HG03159 (cell line): ENCODE measurements around the gene SMYD3.
A peak's percentile ranks its signal among the peaks of the same experiment; 100 is the strongest.

ENCODE experiments used
- ATAC-seq: cut with Tn5 transposase; IDR thresholded peaks from one replicate; pipeline ENCODE4 v1.9.1; 2021; ENCODE audit warnings: mild to moderate bottlenecking, moderate library complexity; ENCODE audit not compliant: unreplicated experiment

SMYD3 gene

GRCh38 chr1:246189126-246189525 is 318.0 kb downstream of the SMYD3 start:
- ATAC-seq: no peak

GRCh38 chr1:246187834-246188372 is 319.2 kb downstream of the SMYD3 start:
- ATAC-seq: no peak

- ATAC-seq: no peak
Observed at GRCh38 chr1:246184503-246184902, 322.6 kb downstream of the SMYD3 start.

GRCh38 chr1:246182149-246182851 is 324.8 kb downstream of the SMYD3 start:
- ATAC-seq: no peak

- no peak for ATAC-seq
Observed at GRCh38 chr1:246181241-246181640, 325.8 kb downstream of the SMYD3 start.

- ATAC-seq: no peak
Observed at GRCh38 chr1:246179401-246179800, 327.7 kb downstream of the SMYD3 start.

GRCh38 chr1:246178717-246179311 is 328.3 kb downstream of the SMYD3 start:
- no peak for ATAC-seq

- ATAC-seq: no peak
Observed at GRCh38 chr1:246176126-246177024, 330.7 kb downstream of the SMYD3 start.

GRCh38 chr1:246170574-246171261 is 336.4 kb downstream of the SMYD3 start:
- peak; percentile 90 for ATAC-seq

GRCh38 chr1:246169486-246169885 is 337.6 kb downstream of the SMYD3 start:
- ATAC-seq: no peak

GRCh38 chr1:246169019-246169418 is 338.1 kb downstream of the SMYD3 start:
- no peak for ATAC-seq

- no peak for ATAC-seq
Observed at GRCh38 chr1:246166841-246167240, 340.2 kb downstream of the SMYD3 start.

- ATAC-seq: no peak
Observed at GRCh38 chr1:246165826-246166709, 341.0 kb downstream of the SMYD3 start.

GRCh38 chr1:246164764-246165163 is 342.3 kb downstream of the SMYD3 start:
- no peak for ATAC-seq

- no peak for ATAC-seq
Observed at GRCh38 chr1:246162560-246162959, 344.5 kb downstream of the SMYD3 start.

GRCh38 chr1:246161626-246162025 is 345.5 kb downstream of the SMYD3 start:
- ATAC-seq: no peak

- no peak for ATAC-seq
Observed at GRCh38 chr1:246160905-246161304, 346.2 kb downstream of the SMYD3 start.

- no peak for ATAC-seq
Observed at GRCh38 chr1:246160374-246160773, 346.7 kb downstream of the SMYD3 start.

GRCh38 chr1:246159279-246160227 is 347.5 kb downstream of the SMYD3 start:
- ATAC-seq: no peak
